ENCODE measurements around the gene PTPRT. TPM values are rescaled to one million over a fixed set of nuclear protein-coding genes. Genes with fewer than 3 reads are reported as not detected.

The PTPRT gene
- total RNA-seq, 4 donors from 2014 or later = 0.72 to 2.5 (median 1.4) TPM

DNA sequence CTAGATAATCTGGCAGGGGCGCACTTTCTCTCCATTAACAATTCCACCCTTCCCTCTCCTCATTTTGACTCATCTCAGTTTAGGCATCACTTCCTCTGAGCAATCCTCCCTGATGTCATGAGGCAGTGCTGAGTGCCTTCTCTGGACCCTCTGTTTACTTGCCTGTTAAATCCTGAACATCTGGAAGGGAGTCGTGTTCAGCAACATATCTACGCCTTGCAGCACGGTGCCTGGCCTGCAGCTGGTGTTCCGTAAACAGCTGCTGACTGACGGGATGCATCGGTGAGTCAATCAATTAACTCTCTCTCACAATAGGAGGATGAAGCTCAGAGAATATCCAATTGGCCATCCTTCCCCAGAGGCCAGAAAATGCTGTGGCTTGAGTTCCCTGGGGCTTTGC lies 613.5 kb downstream of the PTPRT start:
- no peak for DNase-seq (ENCODE audit: low spot score in 2 of 2)
- no peak overlapping the region for H3K4me3 ChIP-seq
- no peaks in the 10 kb centered on the region for H3K27me3 ChIP-seq
- TF ChIP-seq EP300 (IDR thresholded peaks at IDR 0.05) (no peak), POLR2A (IDR thresholded peaks at IDR 0.05) (no peak), CTCF (IDR thresholded peaks at IDR 0.05) (no peak), POLR2AphosphoS5 (IDR thresholded peaks at IDR 0.05) (no peak)
- no peaks in the 10 kb centered on the region for H3K36me3 ChIP-seq
- H3K4me1 ChIP-seq = no peaks in the 10 kb centered on the region
- no peak overlapping the region for H3K27ac ChIP-seq
- H3K9me3 ChIP-seq = no peaks in the 10 kb centered on the region
- 64% methylated on average over 7 of the region's 7 CpGs for WGBS

- no peak for DNase-seq (ENCODE audit: low spot score in 2 of 2)
- Histone ChIP-seq H3K27ac (no peak overlapping the region), H3K9me3 (no peaks in the 10 kb centered on the region), H3K36me3 (no peaks in the 10 kb centered on the region), H3K27me3 (no peaks in the 10 kb centered on the region), H3K4me1 (no peaks in the 10 kb centered on the region), H3K4me3 (no peak overlapping the region)
- TF ChIP-seq EP300 (IDR thresholded peaks at IDR 0.05) = no peak
- TF ChIP-seq POLR2AphosphoS5 (IDR thresholded peaks at IDR 0.05) = no peak
- no peak for TF ChIP-seq CTCF (IDR thresholded peaks at IDR 0.05)
- no peak for TF ChIP-seq POLR2A (IDR thresholded peaks at IDR 0.05)
- 69% methylated on average over 2 of the region's 2 CpGs for WGBS
Observed at GRCh38 chr20:42572320-42573016, 617.2 kb downstream of the PTPRT start.

GRCh38 chr20:42567409-42567808 lies 622.3 kb downstream of the PTPRT start:
- Histone ChIP-seq H3K9me3 (no peaks in the 10 kb centered on the region), H3K4me1 (no peaks in the 10 kb centered on the region), H3K36me3 (no peaks in the 10 kb centered on the region), H3K27me3 (no peaks in the 10 kb centered on the region), H3K27ac (no peak overlapping the region), H3K4me3 (no peak overlapping the region)
- WGBS = 68% methylated on average over 1 of the region's 1 CpG
- no peak for DNase-seq (ENCODE audit: low spot score in 2 of 2)
- TF ChIP-seq CTCF (IDR thresholded peaks at IDR 0.05) = no peak
- no peak for TF ChIP-seq EP300 (IDR thresholded peaks at IDR 0.05)
- no peak for TF ChIP-seq POLR2AphosphoS5 (IDR thresholded peaks at IDR 0.05)
- no peak for TF ChIP-seq POLR2A (IDR thresholded peaks at IDR 0.05)

GRCh38 chr20:42565235-42565995 lies 624.3 kb downstream of the PTPRT start:
- H3K4me3 ChIP-seq = no peak overlapping the region
- no peak for TF ChIP-seq POLR2A (IDR thresholded peaks at IDR 0.05)
- no peaks in the 10 kb centered on the region for H3K27me3 ChIP-seq
- no peaks in the 10 kb centered on the region for H3K9me3 ChIP-seq
- no peak for DNase-seq (ENCODE audit: low spot score in 2 of 2)
- H3K4me1 ChIP-seq = no peaks in the 10 kb centered on the region
- H3K36me3 ChIP-seq = no peaks in the 10 kb centered on the region
- no peak overlapping the region for H3K27ac ChIP-seq
- WGBS = 63% methylated on average over 9 of the region's 9 CpGs

DNA sequence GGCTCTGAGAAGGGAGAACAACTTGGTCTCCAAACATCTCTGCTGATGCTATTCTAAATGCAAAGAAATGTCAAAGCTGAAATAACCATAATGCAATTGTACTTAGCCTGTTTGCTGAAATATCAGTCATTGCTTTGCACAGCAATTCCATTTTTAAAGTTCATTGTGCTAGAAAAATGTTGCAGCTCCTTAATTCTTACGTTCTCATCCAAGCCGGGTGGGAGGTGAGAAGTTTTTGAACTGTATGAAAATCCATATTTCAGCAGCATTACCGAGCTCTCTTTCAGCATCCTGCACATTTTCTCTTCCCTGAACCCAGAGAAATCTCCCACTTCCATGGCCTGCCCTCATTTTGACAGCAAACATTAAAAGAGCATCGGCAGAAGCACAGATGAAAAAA lies 630.0 kb downstream of the PTPRT start:
- Histone ChIP-seq H3K27ac (no peak overlapping the region), H3K4me1 (no peaks in the 10 kb centered on the region), H3K27me3 (peaks cover 4% of the 10 kb centered on the region), H3K9me3 (no peaks in the 10 kb centered on the region), H3K36me3 (no peaks in the 10 kb centered on the region), H3K4me3 (no peak overlapping the region)
- TF ChIP-seq POLR2A (IDR thresholded peaks at IDR 0.05) (no peak), POLR2AphosphoS5 (IDR thresholded peaks at IDR 0.05) (no peak), CTCF (IDR thresholded peaks at IDR 0.05) (no peak), EP300 (IDR thresholded peaks at IDR 0.05) (no peak)
- 86% methylated on average over 4 of the region's 4 CpGs for WGBS
- DNase-seq (ENCODE audit: low spot score in 2 of 2) = no peak

Measured in suprapubic skin (tissue), 4 donors.